Measurements from ENCODE around the gene PLEKHO1. TPM values are rescaled to one million over a fixed set of nuclear protein-coding genes. Genes with fewer than 3 reads are reported as not detected.

The PLEKHO1 gene
- polyA plus RNA-seq, 1 donor from 2014 or later, result 213 TPM

DNA sequence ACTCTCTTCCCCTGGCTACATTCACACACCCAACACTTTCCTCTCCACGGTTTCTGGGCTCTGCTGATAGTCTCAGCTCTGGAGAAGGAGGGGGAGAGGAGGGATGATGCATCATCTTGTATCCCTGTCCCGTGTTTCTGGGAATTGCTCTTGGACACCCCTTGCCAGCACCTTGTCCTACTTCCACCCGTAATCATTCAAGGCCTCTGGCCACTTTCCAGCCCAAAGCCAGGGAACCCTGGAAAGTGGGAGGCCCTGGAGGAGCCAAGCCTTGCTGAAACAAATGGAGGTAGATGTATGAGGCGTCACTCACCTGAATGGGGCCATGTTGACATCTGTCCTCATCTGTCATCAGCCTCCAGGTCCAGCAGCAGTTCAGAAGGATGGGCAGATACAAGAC lies 4.4 kb downstream of the PLEKHO1 start:
- Histone ChIP-seq H3K4me2 (ENCODE audit: low read length) (peak overlapping the region; percentile 55), H2AFZ (ENCODE audit: low read depth, low read length) (no peak overlapping the region), H3K27ac (ENCODE audit: low read length) (no peak overlapping the region), H3K36me3 (ENCODE audit: insufficient read depth, low read length) (peaks cover 27% of the 10 kb centered on the region), H3K9ac (ENCODE audit: low read length) (no peak overlapping the region), H3K27me3 (ENCODE audit: insufficient read depth, low read depth, low read length) (no peaks in the 10 kb centered on the region), H3F3A (ENCODE audit: insufficient read depth, low read length, poor library complexity, severe bottlenecking) (no peaks in the 10 kb centered on the region), H3K4me3 (ENCODE audit: low read length) (peak overlapping the region; percentile 91), H3K9me2 (ENCODE audit: insufficient read depth, low read length) (no peaks in the 10 kb centered on the region), H3K79me2 (replicated peaks; ENCODE audit: insufficient read depth, low read length) (peaks cover 57% of the 10 kb centered on the region), H3K9me3 (ENCODE audit: low read length) (no peaks in the 10 kb centered on the region), H4K20me1 (ENCODE audit: insufficient read depth) (peaks cover 2% of the 10 kb centered on the region)
- TF ChIP-seq POLR2AphosphoS5 (IDR thresholded peaks at IDR 0.05) (no peak), RAD21 (conservative IDR thresholded peaks at IDR 0.05) (no peak), EP300 (conservative IDR thresholded peaks at IDR 0.05; ENCODE audit: poor library complexity, severe bottlenecking) (no peak), TAF1 (IDR thresholded peaks at IDR 0.05; ENCODE audit: low read depth) (no peak)
- TF ChIP-seq, protein P1, sequence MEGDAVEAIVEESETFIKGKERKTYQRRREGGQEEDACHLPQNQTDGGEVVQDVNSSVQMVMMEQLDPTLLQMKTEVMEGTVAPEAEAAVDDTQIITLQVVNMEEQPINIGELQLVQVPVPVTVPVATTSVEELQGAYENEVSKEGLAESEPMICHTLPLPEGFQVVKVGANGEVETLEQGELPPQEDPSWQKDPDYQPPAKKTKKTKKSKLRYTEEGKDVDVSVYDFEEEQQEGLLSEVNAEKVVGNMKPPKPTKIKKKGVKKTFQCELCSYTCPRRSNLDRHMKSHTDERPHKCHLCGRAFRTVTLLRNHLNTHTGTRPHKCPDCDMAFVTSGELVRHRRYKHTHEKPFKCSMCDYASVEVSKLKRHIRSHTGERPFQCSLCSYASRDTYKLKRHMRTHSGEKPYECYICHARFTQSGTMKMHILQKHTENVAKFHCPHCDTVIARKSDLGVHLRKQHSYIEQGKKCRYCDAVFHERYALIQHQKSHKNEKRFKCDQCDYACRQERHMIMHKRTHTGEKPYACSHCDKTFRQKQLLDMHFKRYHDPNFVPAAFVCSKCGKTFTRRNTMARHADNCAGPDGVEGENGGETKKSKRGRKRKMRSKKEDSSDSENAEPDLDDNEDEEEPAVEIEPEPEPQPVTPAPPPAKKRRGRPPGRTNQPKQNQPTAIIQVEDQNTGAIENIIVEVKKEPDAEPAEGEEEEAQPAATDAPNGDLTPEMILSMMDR (IDR thresholded peaks at IDR 0.05; ENCODE audit: poor library complexity, severe bottlenecking), result no peak

DNA sequence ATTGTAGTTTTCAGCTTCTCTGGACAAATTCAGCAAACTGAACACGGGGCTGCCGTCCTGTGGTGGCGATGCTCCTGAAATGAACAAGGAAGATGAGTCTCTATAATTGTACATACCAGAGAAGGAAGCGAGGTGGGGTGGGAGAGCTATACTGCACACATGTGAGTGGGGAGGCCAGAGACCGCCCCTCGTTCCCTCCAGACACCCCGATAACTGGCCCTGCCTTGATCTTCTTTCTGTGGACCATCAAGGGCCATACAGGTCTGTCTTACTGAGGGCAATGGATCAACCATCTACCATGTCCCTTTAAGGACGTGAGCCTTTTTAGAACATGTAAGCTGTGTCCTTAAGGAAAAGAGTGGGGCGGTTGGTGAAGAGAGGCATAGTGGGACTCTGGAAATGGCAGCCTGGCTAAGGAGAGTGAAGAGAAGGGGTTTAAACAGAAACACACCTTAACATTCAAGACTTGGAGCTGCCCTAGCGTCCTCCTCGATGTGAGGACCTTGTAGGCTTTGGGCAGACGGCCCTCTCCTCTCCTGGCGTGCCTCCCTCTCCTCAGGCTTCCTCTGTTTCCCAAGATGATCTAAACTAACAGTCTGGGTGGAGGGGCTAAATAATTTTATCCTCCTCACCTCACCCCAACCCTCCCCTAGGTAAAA lies 5.8 kb downstream of the PLEKHO1 start:
- H2AFZ ChIP-seq (ENCODE audit: low read depth, low read length), result no peak overlapping the region
- no peaks in the 10 kb centered on the region for H3K27me3 ChIP-seq (ENCODE audit: insufficient read depth, low read depth, low read length)
- no peaks in the 10 kb centered on the region for H3K9me3 ChIP-seq (ENCODE audit: low read length)
- H3K9ac ChIP-seq (ENCODE audit: low read length), result no peak overlapping the region
- H3K27ac ChIP-seq (ENCODE audit: low read length), result no peak overlapping the region
- H3K79me2 ChIP-seq (replicated peaks; ENCODE audit: insufficient read depth, low read length), result peaks cover 50% of the 10 kb centered on the region
- peaks cover 2% of the 10 kb centered on the region for H4K20me1 ChIP-seq (ENCODE audit: insufficient read depth)
- H3K9me2 ChIP-seq (ENCODE audit: insufficient read depth, low read length), result no peaks in the 10 kb centered on the region
- no peaks in the 10 kb centered on the region for H3F3A ChIP-seq (ENCODE audit: insufficient read depth, low read length, poor library complexity, severe bottlenecking)
- H3K4me2 ChIP-seq (ENCODE audit: low read length), result no peak overlapping the region
- H3K4me3 ChIP-seq (ENCODE audit: low read length), result no peak overlapping the region
- TF ChIP-seq RAD21 (conservative IDR thresholded peaks at IDR 0.05), result no peak
- H3K36me3 ChIP-seq (ENCODE audit: insufficient read depth, low read length), result peaks cover 28% of the 10 kb centered on the region

GRCh38 chr1:150156868-150157603 lies 7.3 kb downstream of the PLEKHO1 start:
- no peaks in the 10 kb centered on the region for H3K9me2 ChIP-seq (ENCODE audit: insufficient read depth, low read length)
- TF ChIP-seq REST (IDR thresholded peaks at IDR 0.05; ENCODE audit: borderline replicate concordance), result no peak
- no peak for TF ChIP-seq MXI1 (conservative IDR thresholded peaks at IDR 0.05; ENCODE audit: poor library complexity, severe bottlenecking)
- TF ChIP-seq RAD21 (conservative IDR thresholded peaks at IDR 0.05), result no peak
- TF ChIP-seq POLR2AphosphoS5 (IDR thresholded peaks at IDR 0.05), result no peak
- no peak for TF ChIP-seq EZH2 (IDR thresholded peaks at IDR 0.05; ENCODE audit: borderline replicate concordance, insufficient read depth, low read length, poor library complexity, severe bottlenecking)
- TF ChIP-seq EP300 (conservative IDR thresholded peaks at IDR 0.05; ENCODE audit: poor library complexity, severe bottlenecking), result no peak
- TF ChIP-seq, protein P1 (IDR thresholded peaks at IDR 0.05; ENCODE audit: poor library complexity, severe bottlenecking), result no peak
- TF ChIP-seq SMC3 (conservative IDR thresholded peaks at IDR 0.05; ENCODE audit: poor library complexity), result no peak
- TF ChIP-seq TAF1 (IDR thresholded peaks at IDR 0.05; ENCODE audit: low read depth), result no peak
- H3K4me3 ChIP-seq (ENCODE audit: low read length), result no peak overlapping the region
- peaks cover 31% of the 10 kb centered on the region for H3K36me3 ChIP-seq (ENCODE audit: insufficient read depth, low read length)
- no peak overlapping the region for H3K9ac ChIP-seq (ENCODE audit: low read length)
- peaks cover 8% of the 10 kb centered on the region for H3F3A ChIP-seq (ENCODE audit: insufficient read depth, low read length, poor library complexity, severe bottlenecking)
- no peak overlapping the region for H3K27ac ChIP-seq (ENCODE audit: low read length)
- no peak overlapping the region for H3K4me2 ChIP-seq (ENCODE audit: low read length)
- no peaks in the 10 kb centered on the region for H3K9me3 ChIP-seq (ENCODE audit: low read length)
- no peak overlapping the region for H2AFZ ChIP-seq (ENCODE audit: low read depth, low read length)
- H3K79me2 ChIP-seq (replicated peaks; ENCODE audit: insufficient read depth, low read length), result peaks cover 35% of the 10 kb centered on the region
- H4K20me1 ChIP-seq (ENCODE audit: insufficient read depth), result peaks cover 2% of the 10 kb centered on the region
- H3K27me3 ChIP-seq (ENCODE audit: insufficient read depth, low read depth, low read length), result no peaks in the 10 kb centered on the region
